Measurements from ENCODE around the gene POGZ. TPM values are rescaled to one million over a fixed set of nuclear protein-coding genes. Genes with fewer than 3 reads are reported as not detected.

Gene POGZ, protein sequence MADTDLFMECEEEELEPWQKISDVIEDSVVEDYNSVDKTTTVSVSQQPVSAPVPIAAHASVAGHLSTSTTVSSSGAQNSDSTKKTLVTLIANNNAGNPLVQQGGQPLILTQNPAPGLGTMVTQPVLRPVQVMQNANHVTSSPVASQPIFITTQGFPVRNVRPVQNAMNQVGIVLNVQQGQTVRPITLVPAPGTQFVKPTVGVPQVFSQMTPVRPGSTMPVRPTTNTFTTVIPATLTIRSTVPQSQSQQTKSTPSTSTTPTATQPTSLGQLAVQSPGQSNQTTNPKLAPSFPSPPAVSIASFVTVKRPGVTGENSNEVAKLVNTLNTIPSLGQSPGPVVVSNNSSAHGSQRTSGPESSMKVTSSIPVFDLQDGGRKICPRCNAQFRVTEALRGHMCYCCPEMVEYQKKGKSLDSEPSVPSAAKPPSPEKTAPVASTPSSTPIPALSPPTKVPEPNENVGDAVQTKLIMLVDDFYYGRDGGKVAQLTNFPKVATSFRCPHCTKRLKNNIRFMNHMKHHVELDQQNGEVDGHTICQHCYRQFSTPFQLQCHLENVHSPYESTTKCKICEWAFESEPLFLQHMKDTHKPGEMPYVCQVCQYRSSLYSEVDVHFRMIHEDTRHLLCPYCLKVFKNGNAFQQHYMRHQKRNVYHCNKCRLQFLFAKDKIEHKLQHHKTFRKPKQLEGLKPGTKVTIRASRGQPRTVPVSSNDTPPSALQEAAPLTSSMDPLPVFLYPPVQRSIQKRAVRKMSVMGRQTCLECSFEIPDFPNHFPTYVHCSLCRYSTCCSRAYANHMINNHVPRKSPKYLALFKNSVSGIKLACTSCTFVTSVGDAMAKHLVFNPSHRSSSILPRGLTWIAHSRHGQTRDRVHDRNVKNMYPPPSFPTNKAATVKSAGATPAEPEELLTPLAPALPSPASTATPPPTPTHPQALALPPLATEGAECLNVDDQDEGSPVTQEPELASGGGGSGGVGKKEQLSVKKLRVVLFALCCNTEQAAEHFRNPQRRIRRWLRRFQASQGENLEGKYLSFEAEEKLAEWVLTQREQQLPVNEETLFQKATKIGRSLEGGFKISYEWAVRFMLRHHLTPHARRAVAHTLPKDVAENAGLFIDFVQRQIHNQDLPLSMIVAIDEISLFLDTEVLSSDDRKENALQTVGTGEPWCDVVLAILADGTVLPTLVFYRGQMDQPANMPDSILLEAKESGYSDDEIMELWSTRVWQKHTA (N-terminal part only)
- total RNA-seq (ENCODE audit: unreplicated experiment): 132 TPM
- long read RNA-seq, partial matches to known transcripts: 0 of 4 reads
- long read RNA-seq, other reads (novel, unspliced or antisense): 4 of 4 reads

DNA sequence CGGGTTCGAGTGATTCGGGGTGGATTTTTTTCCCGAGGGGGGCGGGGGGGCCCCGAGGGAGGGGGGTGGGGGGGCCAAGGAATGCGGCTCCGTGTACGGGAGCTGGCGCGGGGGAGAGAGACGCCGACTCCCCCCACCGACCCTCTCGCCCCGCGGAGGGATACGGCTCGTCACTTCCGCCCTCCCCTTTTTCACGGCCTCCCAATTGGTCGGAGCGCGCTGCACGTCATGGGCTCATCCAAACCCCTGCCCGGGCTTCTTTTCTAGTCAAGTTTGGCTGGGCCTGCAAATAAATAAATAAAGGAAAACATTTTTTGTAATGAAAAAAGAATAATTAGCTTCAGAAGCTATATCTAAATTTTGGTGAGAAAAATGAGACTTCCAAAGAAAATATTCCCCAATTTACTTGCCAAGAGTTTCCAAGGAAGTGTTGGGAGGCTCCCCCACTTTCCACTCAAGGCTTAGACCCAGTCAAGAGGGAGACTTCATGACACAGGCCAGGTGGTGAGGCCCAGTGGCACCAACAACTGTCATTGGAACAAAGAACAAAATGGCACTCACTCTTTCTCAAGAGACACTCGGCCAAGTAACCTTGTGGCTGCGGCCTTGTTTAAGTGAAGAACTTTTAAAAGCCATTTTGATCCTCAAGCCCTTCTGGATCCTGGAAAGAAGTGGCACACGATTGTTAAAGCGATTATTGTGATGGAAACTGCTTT is at the start of gene POGZ:
TSS of gene POGZ (minus strand) at position 164 of the 716 bp plus-strand sequence. CDS start 17,290 bp downstream, outside the sequence.
- Mint-ChIP-seq H3K27me3 (ENCODE audit: unreplicated experiment) (peaks cover 9% of the 10 kb centered on the region), H3K36me3 (ENCODE audit: low read depth, unreplicated experiment) (peaks cover 5% of the 10 kb centered on the region), H3K27ac (ENCODE audit: unreplicated experiment) (peak within 1 kb of the TSS; percentile 94), H3K4me1 (ENCODE audit: unreplicated experiment) (peaks cover 26% of the 10 kb centered on the region), H3K4me3 (ENCODE audit: unreplicated experiment) (peak within 1 kb of the TSS; percentile 96), H3K9me3 (ENCODE audit: unreplicated experiment) (no peaks in the 10 kb centered on the region)
- TF ChIP-seq, protein P1, sequence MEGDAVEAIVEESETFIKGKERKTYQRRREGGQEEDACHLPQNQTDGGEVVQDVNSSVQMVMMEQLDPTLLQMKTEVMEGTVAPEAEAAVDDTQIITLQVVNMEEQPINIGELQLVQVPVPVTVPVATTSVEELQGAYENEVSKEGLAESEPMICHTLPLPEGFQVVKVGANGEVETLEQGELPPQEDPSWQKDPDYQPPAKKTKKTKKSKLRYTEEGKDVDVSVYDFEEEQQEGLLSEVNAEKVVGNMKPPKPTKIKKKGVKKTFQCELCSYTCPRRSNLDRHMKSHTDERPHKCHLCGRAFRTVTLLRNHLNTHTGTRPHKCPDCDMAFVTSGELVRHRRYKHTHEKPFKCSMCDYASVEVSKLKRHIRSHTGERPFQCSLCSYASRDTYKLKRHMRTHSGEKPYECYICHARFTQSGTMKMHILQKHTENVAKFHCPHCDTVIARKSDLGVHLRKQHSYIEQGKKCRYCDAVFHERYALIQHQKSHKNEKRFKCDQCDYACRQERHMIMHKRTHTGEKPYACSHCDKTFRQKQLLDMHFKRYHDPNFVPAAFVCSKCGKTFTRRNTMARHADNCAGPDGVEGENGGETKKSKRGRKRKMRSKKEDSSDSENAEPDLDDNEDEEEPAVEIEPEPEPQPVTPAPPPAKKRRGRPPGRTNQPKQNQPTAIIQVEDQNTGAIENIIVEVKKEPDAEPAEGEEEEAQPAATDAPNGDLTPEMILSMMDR (IDR thresholded peaks at IDR 0.05; ENCODE audit: unreplicated experiment): no peak
- DNase-seq (ENCODE audit: low spot score): peak; percentile 94

DNA sequence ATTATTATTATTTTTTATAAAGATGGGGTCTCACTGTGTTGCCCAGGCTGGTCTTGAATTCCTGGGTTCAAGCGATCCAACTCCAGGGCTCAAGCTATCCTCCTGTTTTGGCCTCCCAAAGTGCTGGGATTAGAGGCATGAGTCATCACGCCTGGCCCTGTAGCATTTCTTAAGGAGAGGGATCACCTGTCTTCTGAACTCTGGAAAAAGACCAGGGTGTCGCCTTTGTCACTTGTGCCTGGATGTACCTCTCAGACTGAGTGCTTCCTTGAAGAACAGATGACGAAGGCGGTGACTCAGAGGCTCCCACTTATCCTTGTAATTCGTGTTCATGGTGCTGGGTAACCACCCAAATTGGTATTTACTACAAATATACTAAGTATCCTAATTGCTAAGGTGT is 49.5 kb upstream of the POGZ start:
- no peak overlapping the region for H3K27ac Mint-ChIP-seq (ENCODE audit: unreplicated experiment)
- peaks cover 35% of the 10 kb centered on the region for H3K4me1 Mint-ChIP-seq (ENCODE audit: unreplicated experiment)
- no peak overlapping the region for H3K4me3 Mint-ChIP-seq (ENCODE audit: unreplicated experiment)
- H3K9me3 Mint-ChIP-seq (ENCODE audit: unreplicated experiment): no peaks in the 10 kb centered on the region
- TF ChIP-seq, protein P1 (IDR thresholded peaks at IDR 0.05; ENCODE audit: unreplicated experiment): no peak
- H3K27me3 Mint-ChIP-seq (ENCODE audit: unreplicated experiment): peaks cover 6% of the 10 kb centered on the region
- H3K36me3 Mint-ChIP-seq (ENCODE audit: low read depth, unreplicated experiment): peaks cover 17% of the 10 kb centered on the region
- no peak for DNase-seq (ENCODE audit: low spot score)

DNA sequence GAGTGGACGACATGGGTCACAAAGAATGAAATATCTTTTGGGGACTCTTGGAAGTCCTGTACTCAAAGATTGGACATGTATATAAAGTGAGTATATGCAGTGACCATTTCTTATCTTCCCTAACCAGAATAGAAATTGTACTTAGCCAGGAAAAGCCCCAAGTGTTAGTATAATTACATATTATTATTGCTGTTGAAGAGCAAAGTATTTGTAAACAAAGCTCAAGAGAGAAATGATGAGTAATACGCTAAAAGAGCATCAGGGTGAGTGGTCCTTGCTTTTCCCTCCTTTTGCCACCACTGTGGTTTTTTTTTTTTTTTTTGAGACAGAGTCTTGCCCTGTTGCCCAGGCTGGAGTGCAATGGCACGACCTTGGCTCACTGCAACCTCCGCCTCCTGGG is 45.5 kb upstream of the POGZ start:
- no peaks in the 10 kb centered on the region for H3K9me3 Mint-ChIP-seq (ENCODE audit: unreplicated experiment)
- TF ChIP-seq, protein P1 (IDR thresholded peaks at IDR 0.05; ENCODE audit: unreplicated experiment): no peak
- no peak for DNase-seq (ENCODE audit: low spot score)
- peaks cover 3% of the 10 kb centered on the region for H3K27me3 Mint-ChIP-seq (ENCODE audit: unreplicated experiment)
- no peak overlapping the region for H3K27ac Mint-ChIP-seq (ENCODE audit: unreplicated experiment)
- peaks cover 15% of the 10 kb centered on the region for H3K36me3 Mint-ChIP-seq (ENCODE audit: low read depth, unreplicated experiment)
- H3K4me1 Mint-ChIP-seq (ENCODE audit: unreplicated experiment): peaks cover 20% of the 10 kb centered on the region
- H3K4me3 Mint-ChIP-seq (ENCODE audit: unreplicated experiment): no peak overlapping the region

DNA sequence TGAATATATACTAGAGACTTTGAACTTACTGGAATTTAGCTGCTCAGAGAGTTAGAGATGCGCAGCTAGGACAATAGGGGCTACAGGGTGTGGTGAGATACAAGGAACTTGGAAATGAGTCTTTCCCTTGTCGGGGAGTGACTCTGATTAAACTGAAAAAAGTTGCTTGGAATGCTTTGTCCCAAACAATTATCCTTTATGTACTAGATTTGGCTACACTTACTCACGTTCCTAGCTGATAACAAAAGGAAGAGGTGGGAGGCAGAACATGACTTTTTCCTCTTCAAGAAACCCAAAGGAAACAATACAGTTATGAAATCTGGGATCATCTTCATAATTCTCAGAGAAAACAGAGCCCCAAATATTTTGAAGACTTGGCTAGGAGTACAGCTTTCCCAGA is 45.0 kb upstream of the POGZ start:
- no peak overlapping the region for H3K27ac Mint-ChIP-seq (ENCODE audit: unreplicated experiment)
- peaks cover 3% of the 10 kb centered on the region for H3K27me3 Mint-ChIP-seq (ENCODE audit: unreplicated experiment)
- H3K36me3 Mint-ChIP-seq (ENCODE audit: low read depth, unreplicated experiment): peaks cover 15% of the 10 kb centered on the region
- TF ChIP-seq, protein P1 (IDR thresholded peaks at IDR 0.05; ENCODE audit: unreplicated experiment): no peak
- peaks cover 20% of the 10 kb centered on the region for H3K4me1 Mint-ChIP-seq (ENCODE audit: unreplicated experiment)
- no peaks in the 10 kb centered on the region for H3K9me3 Mint-ChIP-seq (ENCODE audit: unreplicated experiment)
- no peak for DNase-seq (ENCODE audit: low spot score)
- no peak overlapping the region for H3K4me3 Mint-ChIP-seq (ENCODE audit: unreplicated experiment)
